ENCODE results near the gene NLN.

- TF ChIP-seq, protein P1, sequence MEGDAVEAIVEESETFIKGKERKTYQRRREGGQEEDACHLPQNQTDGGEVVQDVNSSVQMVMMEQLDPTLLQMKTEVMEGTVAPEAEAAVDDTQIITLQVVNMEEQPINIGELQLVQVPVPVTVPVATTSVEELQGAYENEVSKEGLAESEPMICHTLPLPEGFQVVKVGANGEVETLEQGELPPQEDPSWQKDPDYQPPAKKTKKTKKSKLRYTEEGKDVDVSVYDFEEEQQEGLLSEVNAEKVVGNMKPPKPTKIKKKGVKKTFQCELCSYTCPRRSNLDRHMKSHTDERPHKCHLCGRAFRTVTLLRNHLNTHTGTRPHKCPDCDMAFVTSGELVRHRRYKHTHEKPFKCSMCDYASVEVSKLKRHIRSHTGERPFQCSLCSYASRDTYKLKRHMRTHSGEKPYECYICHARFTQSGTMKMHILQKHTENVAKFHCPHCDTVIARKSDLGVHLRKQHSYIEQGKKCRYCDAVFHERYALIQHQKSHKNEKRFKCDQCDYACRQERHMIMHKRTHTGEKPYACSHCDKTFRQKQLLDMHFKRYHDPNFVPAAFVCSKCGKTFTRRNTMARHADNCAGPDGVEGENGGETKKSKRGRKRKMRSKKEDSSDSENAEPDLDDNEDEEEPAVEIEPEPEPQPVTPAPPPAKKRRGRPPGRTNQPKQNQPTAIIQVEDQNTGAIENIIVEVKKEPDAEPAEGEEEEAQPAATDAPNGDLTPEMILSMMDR (IDR thresholded peaks at IDR 0.05; ENCODE audit: low read length), result no peak
- TF ChIP-seq EZH2 (optimal IDR thresholded peaks at IDR 0.05; ENCODE audit: low read depth, low read length), result no peak
- TF ChIP-seq EZH2phosphoT487 (IDR thresholded peaks at IDR 0.05; ENCODE audit: low read length), result no peak
Measured at GRCh38 chr5:65816729-65817128, 94.7 kb downstream of the NLN start.
